Osteocyte (in vitro differentiated cells): ENCODE data around the gene ALDH4A1. TPM values are rescaled to one million over a fixed set of nuclear protein-coding genes. Genes with fewer than 3 reads are reported as not detected.

Experiments
- DNase-seq: peaks from one replicate; pipeline ENCODE4 v3.0.0; 2021; ENCODE audit warnings: mixed read lengths; ENCODE audit not compliant: unreplicated experiment; ENCODE audit errors: extremely low spot score
- H3K27ac Mint-ChIP-seq: one replicate; pipeline ENCODE4 v1.8.0; 2021; ENCODE audit warnings: mild to moderate bottlenecking, mixed read lengths; ENCODE audit not compliant: unreplicated experiment
- H3K27me3 Mint-ChIP-seq: one replicate; pipeline ENCODE4 v1.8.0; 2021; ENCODE audit warnings: mixed read lengths; ENCODE audit not compliant: unreplicated experiment
- H3K36me3 Mint-ChIP-seq: one replicate; pipeline ENCODE4 v1.8.0; 2021; ENCODE audit warnings: mixed read lengths; ENCODE audit not compliant: unreplicated experiment
- H3K4me1 Mint-ChIP-seq: one replicate; pipeline ENCODE4 v1.8.0; 2021; ENCODE audit warnings: mixed read lengths; ENCODE audit not compliant: unreplicated experiment
- H3K4me3 Mint-ChIP-seq: one replicate; pipeline ENCODE4 v1.8.0; 2021; ENCODE audit warnings: mild to moderate bottlenecking, moderate library complexity, mixed read lengths; ENCODE audit not compliant: unreplicated experiment
- H3K9me3 Mint-ChIP-seq: one replicate; pipeline ENCODE4 v1.8.0; 2021; ENCODE audit warnings: mixed read lengths; ENCODE audit not compliant: unreplicated experiment
- total RNA-seq: library from RNA; stranded (reverse); gene quantifications from 2 replicates; pipeline ENCODE4 v1.2.1, GENCODE V29; 2021
- TF ChIP-seq, protein P1 (sequence below): fragments of 200-600 bp; sonication (generic); IDR thresholded peaks from 2 replicates; pipeline ENCODE4 v1.5.0; 2021; ENCODE audit warnings: antibody characterized with exemption, mild to moderate bottlenecking, moderate library complexity

Gene ALDH4A1
- total RNA-seq, 1 donor from 2014 or later, result 13.8 TPM

DNA sequence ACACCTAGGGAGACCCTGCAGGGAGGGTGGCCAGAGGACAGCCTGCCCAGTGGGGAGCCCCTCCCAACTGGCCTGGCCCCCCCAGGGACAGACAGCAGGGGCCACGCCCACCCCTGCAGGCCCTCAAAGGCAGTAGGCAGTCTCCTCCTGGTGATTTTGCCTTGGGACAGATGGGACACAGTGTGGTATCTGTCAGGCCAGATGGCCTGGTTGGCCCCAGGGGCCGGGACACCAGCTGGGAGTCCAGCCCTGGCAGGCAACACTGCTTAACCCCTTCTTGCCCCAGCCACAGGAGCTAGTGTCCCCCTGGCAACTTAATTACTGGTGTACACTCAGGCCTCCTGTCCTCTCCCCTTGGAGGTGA, 36.3 kb upstream of the ALDH4A1 start:
- H3K4me1 Mint-ChIP-seq, result peaks cover 49% of the 10 kb centered on the region
- no peaks in the 10 kb centered on the region for H3K36me3 Mint-ChIP-seq
- no peak for DNase-seq
- no peak overlapping the region for H3K4me3 Mint-ChIP-seq
- H3K27me3 Mint-ChIP-seq, result no peaks in the 10 kb centered on the region
- TF ChIP-seq, protein P1, sequence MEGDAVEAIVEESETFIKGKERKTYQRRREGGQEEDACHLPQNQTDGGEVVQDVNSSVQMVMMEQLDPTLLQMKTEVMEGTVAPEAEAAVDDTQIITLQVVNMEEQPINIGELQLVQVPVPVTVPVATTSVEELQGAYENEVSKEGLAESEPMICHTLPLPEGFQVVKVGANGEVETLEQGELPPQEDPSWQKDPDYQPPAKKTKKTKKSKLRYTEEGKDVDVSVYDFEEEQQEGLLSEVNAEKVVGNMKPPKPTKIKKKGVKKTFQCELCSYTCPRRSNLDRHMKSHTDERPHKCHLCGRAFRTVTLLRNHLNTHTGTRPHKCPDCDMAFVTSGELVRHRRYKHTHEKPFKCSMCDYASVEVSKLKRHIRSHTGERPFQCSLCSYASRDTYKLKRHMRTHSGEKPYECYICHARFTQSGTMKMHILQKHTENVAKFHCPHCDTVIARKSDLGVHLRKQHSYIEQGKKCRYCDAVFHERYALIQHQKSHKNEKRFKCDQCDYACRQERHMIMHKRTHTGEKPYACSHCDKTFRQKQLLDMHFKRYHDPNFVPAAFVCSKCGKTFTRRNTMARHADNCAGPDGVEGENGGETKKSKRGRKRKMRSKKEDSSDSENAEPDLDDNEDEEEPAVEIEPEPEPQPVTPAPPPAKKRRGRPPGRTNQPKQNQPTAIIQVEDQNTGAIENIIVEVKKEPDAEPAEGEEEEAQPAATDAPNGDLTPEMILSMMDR, result no peak
- H3K9me3 Mint-ChIP-seq, result no peaks in the 10 kb centered on the region
- no peak overlapping the region for H3K27ac Mint-ChIP-seq

DNA sequence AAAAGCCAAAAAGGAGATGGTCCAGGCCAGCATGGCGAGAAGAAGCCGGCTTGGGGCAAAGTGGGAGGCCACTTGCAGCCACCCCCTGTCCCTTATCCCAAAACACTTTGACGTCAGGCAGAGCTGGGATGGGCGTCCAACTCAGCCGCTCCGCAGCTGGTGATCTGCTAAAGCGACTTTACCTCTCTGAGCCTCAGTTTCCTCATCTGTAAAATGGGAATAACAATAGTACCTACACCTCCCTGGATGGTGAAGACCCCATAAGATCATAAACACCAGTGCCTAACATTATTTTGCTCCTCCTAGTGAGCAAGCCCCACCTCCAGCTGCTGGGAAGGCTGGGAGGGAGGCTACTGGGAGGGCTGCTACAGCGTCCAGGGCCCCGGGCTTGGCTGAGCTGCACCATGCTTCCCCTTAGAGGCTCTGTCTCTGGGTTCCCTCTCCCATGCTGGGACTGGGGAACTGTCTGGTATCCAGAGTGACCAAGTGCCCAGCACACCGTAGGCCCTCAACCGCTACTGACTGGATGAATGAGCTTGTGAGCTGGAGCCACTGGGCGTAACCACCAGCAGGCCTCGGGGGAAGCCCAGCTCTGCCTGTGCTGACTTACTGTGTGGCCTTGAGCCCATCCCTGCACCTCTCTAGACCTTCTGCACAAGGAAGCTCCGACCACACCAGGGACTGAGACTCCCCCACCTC, 35.8 kb upstream of the ALDH4A1 start:
- Mint-ChIP-seq H3K4me3 (no peak overlapping the region), H3K27me3 (no peaks in the 10 kb centered on the region), H3K36me3 (no peaks in the 10 kb centered on the region), H3K27ac (no peak overlapping the region), H3K9me3 (no peaks in the 10 kb centered on the region), H3K4me1 (peaks cover 50% of the 10 kb centered on the region)
- TF ChIP-seq, protein P1, result no peak
- DNase-seq, result no peak

DNA sequence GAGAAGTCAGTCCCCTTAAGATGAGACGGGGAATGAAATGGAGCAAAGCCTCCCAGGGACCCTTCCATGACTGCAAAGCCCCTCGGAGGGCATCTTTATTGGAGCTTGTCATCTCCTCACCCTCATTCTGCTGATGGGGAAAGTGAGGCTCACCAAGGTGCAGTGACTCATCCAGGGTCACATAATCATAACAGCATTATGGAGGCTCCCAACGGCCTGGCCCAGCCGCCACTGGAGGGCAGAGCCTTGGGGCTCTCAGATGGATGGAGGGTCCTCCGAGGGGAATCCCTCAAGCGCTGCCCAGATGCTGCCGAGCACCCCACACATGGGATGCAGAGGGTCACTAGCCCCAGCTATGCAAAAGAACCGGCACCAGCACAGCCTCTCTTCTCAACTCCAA, 35.2 kb upstream of the ALDH4A1 start:
- Mint-ChIP-seq H3K36me3 (no peaks in the 10 kb centered on the region), H3K9me3 (no peaks in the 10 kb centered on the region), H3K27ac (no peak overlapping the region), H3K4me3 (no peak overlapping the region), H3K27me3 (no peaks in the 10 kb centered on the region), H3K4me1 (peaks cover 57% of the 10 kb centered on the region)
- TF ChIP-seq, protein P1, result no peak
- no peak for DNase-seq

DNA sequence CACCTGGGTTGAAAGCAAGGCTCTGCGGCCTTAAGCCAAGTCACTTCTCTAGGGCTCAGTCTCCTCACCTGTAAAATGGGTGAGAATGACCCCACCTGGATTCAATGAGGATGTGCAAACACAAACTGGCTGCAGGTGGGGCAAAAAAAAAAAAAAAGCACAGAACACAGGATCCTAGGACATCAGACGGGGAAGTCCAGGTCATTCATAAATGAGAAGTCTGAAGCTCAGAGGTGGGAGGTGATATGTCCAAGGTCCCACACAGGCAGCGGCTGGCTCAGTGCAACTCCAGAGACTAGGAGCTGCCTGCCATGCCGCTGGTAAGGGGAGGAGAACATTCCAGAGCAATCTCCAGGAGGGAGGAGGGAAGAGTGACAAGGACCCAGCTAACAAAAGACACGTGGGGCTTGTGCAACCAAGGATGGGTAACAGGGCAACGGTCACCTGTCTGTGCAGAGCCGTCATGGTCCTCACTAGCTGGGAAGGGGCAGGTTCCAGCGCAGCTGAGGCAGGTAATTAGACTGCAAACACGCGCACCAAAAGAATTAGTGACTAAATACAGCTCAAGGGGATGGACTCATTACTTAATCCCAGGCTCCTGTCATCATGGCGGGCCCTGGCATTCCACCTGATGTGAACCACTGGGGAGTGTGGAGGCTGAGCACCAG, 34.6 kb upstream of the ALDH4A1 start:
- H3K36me3 Mint-ChIP-seq, result no peaks in the 10 kb centered on the region
- H3K9me3 Mint-ChIP-seq, result no peaks in the 10 kb centered on the region
- H3K27ac Mint-ChIP-seq, result no peak overlapping the region
- no peaks in the 10 kb centered on the region for H3K27me3 Mint-ChIP-seq
- DNase-seq, result no peak
- no peak overlapping the region for H3K4me3 Mint-ChIP-seq
- TF ChIP-seq, protein P1, result no peak
- peaks cover 60% of the 10 kb centered on the region for H3K4me1 Mint-ChIP-seq

DNA sequence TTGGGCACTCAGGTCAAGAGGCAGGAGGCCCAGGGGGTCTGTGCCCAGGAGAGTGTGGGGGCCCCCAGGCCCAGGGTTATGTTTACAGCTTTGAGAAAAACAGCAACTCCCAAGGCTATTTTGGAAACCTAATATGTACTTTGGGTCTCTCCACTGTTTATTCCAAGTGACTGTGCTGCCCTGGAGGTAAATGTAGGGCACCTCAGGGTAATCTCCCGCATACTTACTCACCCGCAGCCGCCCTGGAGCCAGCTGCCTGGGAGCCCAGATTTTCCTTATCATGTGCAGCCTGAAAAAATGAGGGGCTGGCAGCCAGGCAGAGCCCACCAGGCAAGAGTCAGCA, 34.1 kb upstream of the ALDH4A1 start:
- Mint-ChIP-seq H3K4me1 (peaks cover 55% of the 10 kb centered on the region), H3K9me3 (no peaks in the 10 kb centered on the region), H3K27me3 (no peaks in the 10 kb centered on the region), H3K27ac (no peak overlapping the region), H3K36me3 (no peaks in the 10 kb centered on the region), H3K4me3 (no peak overlapping the region)
- no peak for DNase-seq
- TF ChIP-seq, protein P1, result no peak
